NCI-H526 treated with DMSO at 0.1 percent for 48 hours (cell line): Measurements from ENCODE around the gene EIF4A3.

ENCODE experiments used
- DNase-seq: peaks from one replicate; lab custom pipeline; 2025; lab: John Stamatoyannopoulos, UW

EIF4A3 gene

DNA sequence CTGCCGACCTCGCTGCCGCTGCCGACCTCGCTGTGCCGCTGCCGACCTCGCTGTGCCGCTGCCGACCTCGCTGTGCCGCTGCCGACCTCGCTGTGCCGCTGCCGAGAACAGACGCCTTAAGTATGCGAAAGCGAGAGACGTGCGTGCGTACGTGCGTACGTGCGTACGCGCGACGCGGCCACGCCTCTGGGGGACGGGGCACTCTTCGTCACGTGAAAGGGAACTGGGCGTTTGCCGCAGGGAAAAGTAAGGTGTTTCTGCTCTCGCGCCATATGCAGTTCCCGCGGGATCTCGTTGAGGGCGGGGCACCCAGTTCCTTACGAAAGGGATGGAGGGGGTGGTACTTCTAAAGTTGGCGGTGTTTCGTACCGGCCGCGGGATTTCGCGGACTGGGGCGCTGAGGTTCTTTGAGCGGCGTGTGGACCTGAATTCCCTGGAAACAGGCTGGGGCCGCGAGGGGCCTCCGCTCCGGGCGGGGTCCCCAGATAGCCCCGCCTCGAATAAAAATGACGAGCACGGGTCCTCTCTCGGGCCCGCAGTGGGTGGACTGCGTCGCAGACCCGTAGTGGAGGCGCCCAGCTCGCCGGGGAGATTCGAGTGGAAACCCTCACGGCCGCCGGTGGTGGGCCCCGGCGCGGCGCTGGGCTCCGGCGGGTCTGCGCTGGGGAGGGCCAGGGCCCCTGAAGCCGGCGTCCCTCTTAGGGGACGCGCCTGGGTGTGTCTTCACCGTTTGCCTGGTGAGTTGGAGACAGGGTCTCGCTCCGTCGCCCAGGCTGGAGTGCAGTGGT, at the start of gene EIF4A3:
Gene EIF4A3 (minus strand): TSS at position 94 of the 788 bp plus-strand sequence. CDS start 167 bp downstream, outside the sequence.
- DNase-seq, result peak; percentile 96

DNA sequence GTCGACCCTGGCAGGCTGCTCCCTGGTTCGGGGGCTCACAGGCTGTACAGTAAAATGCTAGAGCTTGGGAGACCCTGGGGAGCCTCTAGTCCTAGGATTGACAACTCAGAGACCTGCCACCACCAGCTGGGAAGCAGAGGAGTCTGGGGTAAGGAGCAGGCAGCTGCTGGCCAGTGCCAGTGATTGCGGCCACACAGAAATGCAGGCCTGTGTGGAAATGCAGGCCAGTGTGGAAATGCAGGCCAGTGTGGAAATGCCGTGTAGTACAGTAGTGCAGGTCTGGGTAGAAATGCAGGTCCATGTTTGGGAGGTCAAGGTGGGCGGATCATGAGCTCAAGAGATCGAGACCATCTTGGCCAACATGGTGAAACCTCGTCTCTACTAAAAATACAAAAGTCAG, 49.7 kb upstream of the EIF4A3 start:
- no peak for DNase-seq

- no peak for DNase-seq
Measured at GRCh38 chr17:80195671-80196529, 49.0 kb upstream of the EIF4A3 start.

GRCh38 chr17:80195141-80195540, 48.2 kb upstream of the EIF4A3 start:
- no peak for DNase-seq

DNA sequence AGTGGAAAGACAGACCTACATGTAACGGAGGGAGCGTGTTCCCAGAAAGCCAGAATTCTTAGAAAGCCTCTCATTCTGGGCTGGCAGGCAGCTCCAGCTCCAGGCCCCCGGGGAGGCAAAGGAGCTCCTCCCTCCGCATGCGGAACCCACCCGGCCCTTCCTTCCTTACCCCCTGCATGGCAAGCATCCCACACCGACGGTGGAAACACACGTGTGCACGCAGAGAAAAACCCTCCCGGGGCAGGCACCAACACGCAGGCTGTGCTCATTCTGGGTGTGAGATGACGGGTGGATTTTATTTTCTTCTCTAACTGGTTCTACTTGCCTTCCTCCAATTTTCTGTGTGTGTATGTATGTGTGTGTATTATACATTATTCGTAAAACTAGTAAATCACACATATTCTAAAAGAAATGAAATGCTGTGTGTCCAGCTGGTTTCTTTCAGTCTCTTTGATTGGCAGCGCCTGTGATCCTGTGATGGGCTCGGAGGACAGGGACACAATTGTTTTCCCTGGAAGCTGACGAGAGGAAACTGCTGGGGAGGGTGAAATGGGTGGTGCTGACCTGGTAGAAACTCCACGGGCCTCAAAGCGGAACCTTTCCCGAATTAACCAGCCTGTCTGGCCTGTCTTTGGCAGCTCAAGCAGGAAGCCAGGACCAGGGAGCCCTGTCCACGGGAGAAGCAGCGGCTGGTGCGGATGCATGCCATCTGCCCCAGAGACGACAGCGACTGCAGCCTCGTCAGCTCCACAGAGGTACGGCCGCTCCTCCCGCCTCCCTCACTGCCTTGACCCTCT, 45.1 kb upstream of the EIF4A3 start:
- DNase-seq, result no peak

DNA sequence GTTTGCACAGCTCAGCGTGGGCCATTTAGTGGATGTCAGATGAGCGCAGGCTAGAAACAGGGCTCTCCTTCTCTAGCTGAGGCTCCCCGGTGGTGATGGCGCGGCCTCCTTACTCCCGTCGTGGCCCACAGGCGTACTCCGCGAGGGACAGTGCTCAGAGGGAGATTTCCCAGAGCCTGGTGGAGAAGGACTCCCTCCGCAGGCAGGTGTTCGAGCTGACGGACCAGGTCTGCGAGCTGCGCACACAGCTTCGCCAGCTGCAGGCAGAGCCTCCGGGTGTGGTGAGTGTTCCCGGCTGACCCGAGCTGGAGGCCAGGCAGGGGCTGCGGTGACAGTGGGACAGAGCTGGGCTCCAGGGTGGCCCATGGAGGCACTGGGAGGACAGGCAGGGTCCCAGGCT, 44.3 kb upstream of the EIF4A3 start:
- DNase-seq, result no peak

- DNase-seq, result no peak
Measured at GRCh38 chr17:80190716-80191115, 43.8 kb upstream of the EIF4A3 start.

DNA sequence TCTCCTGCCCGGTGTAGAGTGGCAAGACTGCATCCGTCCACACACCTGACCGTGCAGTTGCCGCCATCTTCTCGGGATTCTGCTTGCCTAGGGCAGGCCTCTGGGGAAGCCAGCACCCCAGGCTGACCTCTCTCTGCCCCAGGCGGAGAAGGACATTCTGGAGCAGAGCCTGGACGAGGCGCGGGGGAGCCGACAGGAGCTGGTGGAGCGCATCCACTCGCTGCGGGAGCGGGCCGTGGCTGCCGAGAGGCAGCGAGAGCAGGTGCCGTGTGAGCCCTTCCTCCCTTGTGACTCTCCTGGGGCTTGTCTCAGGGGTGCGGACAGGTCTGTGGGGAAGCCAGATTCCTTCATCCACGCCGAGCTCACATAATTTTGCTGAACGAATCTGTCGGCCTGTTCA, 42.7 kb upstream of the EIF4A3 start:
- no peak for DNase-seq

DNA sequence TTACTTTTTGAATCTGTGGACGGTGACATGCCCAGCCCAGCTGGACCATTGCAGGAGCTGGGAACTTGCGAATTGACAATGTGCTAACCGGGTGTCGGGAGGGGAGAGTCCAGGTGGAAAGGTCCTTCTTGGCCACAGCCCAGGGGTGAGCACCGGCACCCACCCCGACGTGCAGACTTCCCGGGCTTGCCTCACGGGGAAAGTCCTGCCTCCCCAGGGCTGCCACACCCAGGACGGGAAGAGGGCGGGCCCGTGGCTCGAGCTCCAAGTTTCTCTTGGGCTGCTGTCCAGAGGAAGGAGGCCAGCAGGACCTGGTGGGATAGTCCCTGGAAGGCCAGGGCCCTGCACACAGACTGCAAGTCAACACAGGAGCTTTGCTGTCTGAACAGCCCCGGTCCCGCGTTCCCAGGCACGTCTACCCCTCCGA, 40.6 kb upstream of the EIF4A3 start:
- DNase-seq, result no peak

- DNase-seq, result no peak
Measured at GRCh38 chr17:80187090-80187489, 40.2 kb upstream of the EIF4A3 start.

DNA sequence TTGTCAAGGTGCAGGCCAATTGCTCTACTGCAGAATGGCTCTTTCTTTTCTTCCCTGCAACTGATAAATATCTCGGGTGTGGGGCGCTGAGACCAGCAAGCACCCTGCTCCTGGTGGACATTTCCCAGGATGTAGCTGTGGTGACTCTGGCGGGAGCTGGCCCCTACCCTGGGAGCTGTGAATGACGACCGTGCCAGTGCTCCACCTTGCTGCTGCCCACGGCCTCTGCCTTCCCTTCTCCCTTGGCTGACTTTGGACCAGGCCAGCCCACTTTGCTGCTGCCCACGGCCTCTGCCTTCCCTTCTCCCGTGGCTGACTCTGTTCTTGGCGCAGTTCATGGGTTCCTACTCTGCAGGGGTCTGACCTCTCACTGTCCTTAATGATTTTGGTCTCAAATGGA, 39.0 kb upstream of the EIF4A3 start:
- DNase-seq, result no peak

DNA sequence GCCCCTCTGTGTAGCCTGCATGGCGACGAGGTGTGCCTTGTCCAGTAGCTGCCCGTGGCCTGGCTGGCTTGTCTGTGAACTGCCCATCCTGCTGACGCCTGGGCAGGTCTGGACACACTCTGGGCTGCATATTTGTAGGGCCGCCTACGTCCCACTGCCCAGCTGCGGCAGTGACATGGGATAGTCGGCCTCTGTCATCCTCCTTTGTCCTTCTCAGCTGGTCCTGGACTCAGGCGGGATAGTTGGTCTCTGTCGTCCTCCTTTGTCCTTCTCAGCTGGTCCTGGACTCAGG, 37.4 kb upstream of the EIF4A3 start:
- DNase-seq, result no peak

GRCh38 chr17:80183581-80184422, 36.9 kb upstream of the EIF4A3 start:
- DNase-seq, result no peak

- DNase-seq, result no peak
Measured at GRCh38 chr17:80182845-80183223, 35.9 kb upstream of the EIF4A3 start.

- DNase-seq, result no peak
Measured at GRCh38 chr17:80182118-80182844, 35.4 kb upstream of the EIF4A3 start.

- DNase-seq, result no peak
Measured at GRCh38 chr17:80181431-80181830, 34.5 kb upstream of the EIF4A3 start.

- DNase-seq, result no peak
Measured at GRCh38 chr17:80180192-80180591, 33.3 kb upstream of the EIF4A3 start.

- DNase-seq, result no peak
Measured at GRCh38 chr17:80177986-80178595, 31.2 kb upstream of the EIF4A3 start.

- DNase-seq, result no peak
Measured at GRCh38 chr17:80176757-80177156, 29.8 kb upstream of the EIF4A3 start.

DNA sequence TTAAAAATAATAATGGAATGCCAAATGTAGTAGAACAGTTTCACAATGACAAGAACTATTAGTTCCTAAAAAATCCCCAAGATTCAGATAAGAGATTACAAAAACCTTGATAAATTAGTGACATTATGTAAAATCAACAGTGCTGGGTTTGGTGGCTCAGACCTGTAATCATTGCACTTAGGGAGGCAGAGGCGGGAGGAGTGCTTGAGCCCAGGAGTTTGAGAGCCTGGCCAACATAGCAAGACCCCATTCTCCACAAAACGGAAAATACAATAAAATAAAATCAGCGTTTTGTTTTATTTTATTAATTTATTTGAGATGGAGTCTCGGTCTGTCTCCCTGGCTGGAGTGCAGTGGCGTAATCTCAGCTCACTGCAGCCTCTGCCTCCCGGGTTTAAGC, 27.0 kb upstream of the EIF4A3 start:
- no peak for DNase-seq

DNA sequence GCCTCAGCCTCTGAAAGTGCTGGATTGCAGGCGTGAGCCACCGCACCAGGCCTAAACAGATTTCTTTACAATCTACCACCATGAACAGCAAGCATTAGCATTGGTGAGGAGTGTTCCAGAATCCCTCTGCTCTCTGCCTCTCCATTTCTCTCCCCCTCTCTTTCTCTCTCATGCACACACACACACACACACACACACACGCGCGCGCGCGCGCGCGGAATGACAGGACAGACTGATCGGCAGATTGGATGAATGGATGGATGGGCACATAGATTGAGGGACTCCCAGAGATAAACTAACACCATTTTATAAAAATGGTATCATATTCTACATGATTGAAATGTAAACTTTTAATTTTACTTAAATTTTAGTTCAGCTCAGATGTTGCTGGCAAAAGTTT, 26.2 kb upstream of the EIF4A3 start:
- no peak for DNase-seq
